RWPE2 (cell line): ENCODE measurements around the gene AMIGO1.

Experiments
- ATAC-seq: fragments of 200-7000 bp; cut with Tn5 transposase; 3 replicates; pipeline ENCODE4 v1.9.1; 2021; ENCODE audit warnings: low read depth
- DNase-seq: peaks from one replicate; pipeline ENCODE4 v3.0.0-alpha.2; 2020; ENCODE audit warnings: low spot score
- H3K27ac ChIP-seq: fragments of 450-650 bp; 2 replicates; pipeline ENCODE4 v1.5.1; 2017; ENCODE audit warnings: mild to moderate bottlenecking; ENCODE audit not compliant: poor library complexity, severe bottlenecking
- H3K27me3 ChIP-seq: fragments of 250-450 bp; sonication (Bioruptor Pico); 2 replicates; pipeline ENCODE4 v1.5.1; 2021; ENCODE audit warnings: mild to moderate bottlenecking, moderate library complexity; ENCODE audit not compliant: insufficient read depth, poor library complexity, severe bottlenecking
- H3K36me3 ChIP-seq: fragments of 250-450 bp; sonication (Bioruptor Pico); 2 replicates; pipeline ENCODE4 v1.5.1; 2020; ENCODE audit warnings: low read depth, mild to moderate bottlenecking, moderate library complexity
- H3K4me1 ChIP-seq: fragments of 250-450 bp; sonication (Bioruptor Pico); 2 replicates; pipeline ENCODE4 v1.5.1; 2021; ENCODE audit warnings: mild to moderate bottlenecking, moderate library complexity; ENCODE audit not compliant: insufficient read depth, poor library complexity, severe bottlenecking
- H3K4me3 ChIP-seq: fragments of 250-450 bp; sonication (Bioruptor Pico); 2 replicates; pipeline ENCODE4 v1.5.1; 2021; ENCODE audit warnings: mild to moderate bottlenecking, moderate library complexity; ENCODE audit not compliant: severe bottlenecking
- H3K9me3 ChIP-seq: fragments of 250-450 bp; sonication (Bioruptor Pico); 2 replicates; pipeline ENCODE4 v1.5.1; 2021; ENCODE audit warnings: mild to moderate bottlenecking, moderate library complexity; ENCODE audit not compliant: severe bottlenecking
- TF ChIP-seq, protein P1 (sequence below): fragments of 450-650 bp; IDR thresholded peaks from one replicate; pipeline ENCODE4 v1.5.1; 2017; ENCODE audit warnings: mild to moderate bottlenecking, moderate library complexity; ENCODE audit not compliant: poor library complexity, severe bottlenecking

Gene AMIGO1

GRCh38 chr1:109490934-109491302 lies 18.6 kb downstream of the AMIGO1 start:
- no peaks in the 10 kb centered on the region for H3K27me3 ChIP-seq
- DNase-seq (no peak), ATAC-seq (no peak)
- TF ChIP-seq, protein P1, sequence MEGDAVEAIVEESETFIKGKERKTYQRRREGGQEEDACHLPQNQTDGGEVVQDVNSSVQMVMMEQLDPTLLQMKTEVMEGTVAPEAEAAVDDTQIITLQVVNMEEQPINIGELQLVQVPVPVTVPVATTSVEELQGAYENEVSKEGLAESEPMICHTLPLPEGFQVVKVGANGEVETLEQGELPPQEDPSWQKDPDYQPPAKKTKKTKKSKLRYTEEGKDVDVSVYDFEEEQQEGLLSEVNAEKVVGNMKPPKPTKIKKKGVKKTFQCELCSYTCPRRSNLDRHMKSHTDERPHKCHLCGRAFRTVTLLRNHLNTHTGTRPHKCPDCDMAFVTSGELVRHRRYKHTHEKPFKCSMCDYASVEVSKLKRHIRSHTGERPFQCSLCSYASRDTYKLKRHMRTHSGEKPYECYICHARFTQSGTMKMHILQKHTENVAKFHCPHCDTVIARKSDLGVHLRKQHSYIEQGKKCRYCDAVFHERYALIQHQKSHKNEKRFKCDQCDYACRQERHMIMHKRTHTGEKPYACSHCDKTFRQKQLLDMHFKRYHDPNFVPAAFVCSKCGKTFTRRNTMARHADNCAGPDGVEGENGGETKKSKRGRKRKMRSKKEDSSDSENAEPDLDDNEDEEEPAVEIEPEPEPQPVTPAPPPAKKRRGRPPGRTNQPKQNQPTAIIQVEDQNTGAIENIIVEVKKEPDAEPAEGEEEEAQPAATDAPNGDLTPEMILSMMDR = peak; percentile 47
- H3K27ac ChIP-seq = no peak overlapping the region
- no peak overlapping the region for H3K4me3 ChIP-seq
- peaks cover 7% of the 10 kb centered on the region for H3K36me3 ChIP-seq
- H3K4me1 ChIP-seq = peaks cover 3% of the 10 kb centered on the region
- no peaks in the 10 kb centered on the region for H3K9me3 ChIP-seq

- DNase-seq = no peak
- no peaks in the 10 kb centered on the region for H3K27me3 ChIP-seq
- no peaks in the 10 kb centered on the region for H3K9me3 ChIP-seq
- H3K36me3 ChIP-seq = peaks cover 4% of the 10 kb centered on the region; the same call in 1 of the 2 replicates
- ATAC-seq = peak; percentile 38; the same call in 1 of the 3 replicates
- no peak overlapping the region for H3K27ac ChIP-seq
- peaks cover 3% of the 10 kb centered on the region for H3K4me1 ChIP-seq
- TF ChIP-seq, protein P1 = peak; percentile 71
- H3K4me3 ChIP-seq = no peak overlapping the region
Measured at GRCh38 chr1:109490029-109490933, 19.2 kb downstream of the AMIGO1 start.

DNA sequence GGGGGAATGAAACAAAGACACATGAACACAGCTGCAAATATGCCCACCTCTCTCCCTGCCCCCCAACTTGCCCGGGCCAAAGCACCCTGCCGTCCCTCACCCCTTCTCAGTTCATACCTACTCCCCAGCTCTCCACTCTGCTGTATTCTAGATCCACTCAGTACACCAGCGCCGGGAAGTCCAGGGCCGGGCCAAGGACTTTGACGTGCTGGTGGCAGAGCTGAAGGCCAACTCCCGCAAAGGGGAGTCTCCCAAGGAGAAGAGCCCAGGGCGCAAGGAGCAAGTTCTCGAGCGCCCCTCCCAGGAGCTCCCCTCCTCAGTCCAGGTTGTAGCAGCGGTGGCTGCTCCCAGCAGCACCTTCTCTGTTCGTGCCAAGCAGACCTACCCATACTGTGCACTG lies 20.8 kb downstream of the AMIGO1 start:
- peaks cover 7% of the 10 kb centered on the region for H3K4me1 ChIP-seq
- no peak for DNase-seq
- H3K27ac ChIP-seq = no peak overlapping the region
- TF ChIP-seq, protein P1 = no peak
- no peaks in the 10 kb centered on the region for H3K27me3 ChIP-seq
- no peak for ATAC-seq
- no peaks in the 10 kb centered on the region for H3K9me3 ChIP-seq
- no peak overlapping the region for H3K4me3 ChIP-seq
- H3K36me3 ChIP-seq = peaks cover 4% of the 10 kb centered on the region; the same call in 1 of the 2 replicates

DNA sequence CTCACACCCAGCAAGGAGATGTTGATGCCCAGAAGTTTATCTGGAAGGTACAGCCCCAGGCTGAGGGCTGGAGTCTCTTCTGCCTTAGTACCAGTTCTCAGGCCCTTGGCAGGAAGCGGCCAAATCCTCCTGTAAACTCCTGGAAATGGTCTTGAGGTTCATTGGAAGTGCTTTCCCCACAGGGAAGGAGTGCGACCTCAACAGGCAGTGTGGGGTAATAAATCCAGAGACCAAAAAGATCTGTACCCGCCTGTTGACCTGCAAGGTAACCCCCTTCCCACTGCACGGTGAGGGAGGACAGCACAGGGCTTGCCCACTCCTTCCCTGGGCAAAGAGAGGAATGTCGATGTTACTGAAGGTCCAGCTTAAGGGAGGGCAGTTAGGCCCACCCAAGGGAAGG lies 21.3 kb downstream of the AMIGO1 start:
- no peak for ATAC-seq
- Histone ChIP-seq H3K27me3 (no peaks in the 10 kb centered on the region), H3K36me3 (peaks cover 4% of the 10 kb centered on the region; the same call in 1 of the 2 replicates), H3K4me1 (peaks cover 4% of the 10 kb centered on the region), H3K27ac (no peak overlapping the region), H3K9me3 (no peaks in the 10 kb centered on the region), H3K4me3 (no peak overlapping the region)
- no peak for DNase-seq
- TF ChIP-seq, protein P1 = no peak

- H3K27ac ChIP-seq = no peak overlapping the region
- no peak overlapping the region for H3K4me3 ChIP-seq
- H3K27me3 ChIP-seq = no peaks in the 10 kb centered on the region
- DNase-seq (no peak), ATAC-seq (no peak)
- H3K36me3 ChIP-seq = peaks cover 4% of the 10 kb centered on the region; the same call in 1 of the 2 replicates
- TF ChIP-seq, protein P1 = no peak
- H3K4me1 ChIP-seq = peaks cover 4% of the 10 kb centered on the region
- no peaks in the 10 kb centered on the region for H3K9me3 ChIP-seq
Measured at GRCh38 chr1:109487261-109487660, 22.3 kb downstream of the AMIGO1 start.
